Keratinocyte (primary cell): Measurements from ENCODE around the gene MARCHF6.

Experiments
- EZH2 ChIP-seq: IDR thresholded peaks from one replicate; pipeline ENCODE4 v1.6.1; 2012; ENCODE audit warnings: inconsistent platforms, mild to moderate bottlenecking, low read length, moderate library complexity
- TF ChIP-seq, protein P1 (sequence below), 3 experiments: IDR thresholded peaks in 1 of 3; conservative IDR thresholded peaks in 1 of 3; optimal IDR thresholded peaks in 1 of 3; 2 replicates in 2 of 3; 3 replicates in 1 of 3; pipeline versions ENCODE3 to v1.5.1; 2011; ENCODE audit warnings: low read length in 3 of 3, mild to moderate bottlenecking in 3 of 3, moderate library complexity in 2 of 3, control low read depth in 1 of 3, inconsistent platforms in 1 of 3; ENCODE audit not compliant: insufficient read depth in 2 of 3; ENCODE audit errors: extremely low read depth in 1 of 3

DNA sequence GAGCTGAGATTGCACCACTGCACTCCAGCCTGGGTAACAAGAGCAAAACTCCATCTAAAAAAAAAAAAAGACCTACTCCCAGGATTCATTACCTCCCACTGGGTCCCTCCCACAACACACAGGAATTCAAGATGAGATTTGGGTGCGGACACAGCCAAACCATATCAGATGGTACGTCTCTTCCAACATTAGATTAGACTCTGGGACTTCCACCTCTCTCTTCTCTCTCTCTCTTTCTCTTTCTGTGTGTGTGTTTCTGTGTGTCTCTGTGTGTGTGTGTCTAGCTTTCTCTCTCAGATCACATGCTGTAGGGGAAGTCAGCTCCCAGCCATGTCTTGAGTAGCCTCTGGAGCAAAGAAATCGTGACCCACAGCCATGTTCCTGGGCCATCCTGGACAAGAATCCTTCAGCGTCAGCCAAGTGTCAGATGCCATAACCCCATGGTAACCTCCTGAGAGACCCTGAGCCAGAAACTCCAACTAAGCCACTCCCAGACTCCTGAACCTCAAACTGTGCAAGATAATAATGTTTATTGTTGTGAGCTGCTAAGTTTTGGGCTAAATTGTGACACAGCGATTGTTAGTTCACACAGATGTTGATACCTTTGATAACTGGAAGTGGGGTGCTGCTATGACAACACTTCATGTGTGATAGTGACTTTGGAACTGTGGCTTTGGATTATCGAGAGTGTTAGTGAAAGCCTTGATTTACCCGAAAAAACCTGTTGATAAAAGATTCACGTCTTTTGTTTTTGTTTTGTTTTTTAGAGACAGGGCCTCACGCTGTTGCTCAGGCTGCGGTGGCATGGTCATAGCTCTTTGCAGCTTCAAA lies 41.7 kb upstream of the MARCHF6 start:
- TF ChIP-seq, protein P1, sequence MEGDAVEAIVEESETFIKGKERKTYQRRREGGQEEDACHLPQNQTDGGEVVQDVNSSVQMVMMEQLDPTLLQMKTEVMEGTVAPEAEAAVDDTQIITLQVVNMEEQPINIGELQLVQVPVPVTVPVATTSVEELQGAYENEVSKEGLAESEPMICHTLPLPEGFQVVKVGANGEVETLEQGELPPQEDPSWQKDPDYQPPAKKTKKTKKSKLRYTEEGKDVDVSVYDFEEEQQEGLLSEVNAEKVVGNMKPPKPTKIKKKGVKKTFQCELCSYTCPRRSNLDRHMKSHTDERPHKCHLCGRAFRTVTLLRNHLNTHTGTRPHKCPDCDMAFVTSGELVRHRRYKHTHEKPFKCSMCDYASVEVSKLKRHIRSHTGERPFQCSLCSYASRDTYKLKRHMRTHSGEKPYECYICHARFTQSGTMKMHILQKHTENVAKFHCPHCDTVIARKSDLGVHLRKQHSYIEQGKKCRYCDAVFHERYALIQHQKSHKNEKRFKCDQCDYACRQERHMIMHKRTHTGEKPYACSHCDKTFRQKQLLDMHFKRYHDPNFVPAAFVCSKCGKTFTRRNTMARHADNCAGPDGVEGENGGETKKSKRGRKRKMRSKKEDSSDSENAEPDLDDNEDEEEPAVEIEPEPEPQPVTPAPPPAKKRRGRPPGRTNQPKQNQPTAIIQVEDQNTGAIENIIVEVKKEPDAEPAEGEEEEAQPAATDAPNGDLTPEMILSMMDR (optimal IDR thresholded peaks at IDR 0.05 in 1 of 3, IDR thresholded peaks at IDR 0.05 in 1 of 3, conservative IDR thresholded peaks at IDR 0.05 in 1 of 3; ENCODE audit: extremely low read depth in 1 of 3, insufficient read depth in 2 of 3, low read length in 3 of 3), result no peak
- no peak for TF ChIP-seq EZH2
